Measurements from ENCODE around the gene PLPPR5.

The PLPPR5 gene

DNA sequence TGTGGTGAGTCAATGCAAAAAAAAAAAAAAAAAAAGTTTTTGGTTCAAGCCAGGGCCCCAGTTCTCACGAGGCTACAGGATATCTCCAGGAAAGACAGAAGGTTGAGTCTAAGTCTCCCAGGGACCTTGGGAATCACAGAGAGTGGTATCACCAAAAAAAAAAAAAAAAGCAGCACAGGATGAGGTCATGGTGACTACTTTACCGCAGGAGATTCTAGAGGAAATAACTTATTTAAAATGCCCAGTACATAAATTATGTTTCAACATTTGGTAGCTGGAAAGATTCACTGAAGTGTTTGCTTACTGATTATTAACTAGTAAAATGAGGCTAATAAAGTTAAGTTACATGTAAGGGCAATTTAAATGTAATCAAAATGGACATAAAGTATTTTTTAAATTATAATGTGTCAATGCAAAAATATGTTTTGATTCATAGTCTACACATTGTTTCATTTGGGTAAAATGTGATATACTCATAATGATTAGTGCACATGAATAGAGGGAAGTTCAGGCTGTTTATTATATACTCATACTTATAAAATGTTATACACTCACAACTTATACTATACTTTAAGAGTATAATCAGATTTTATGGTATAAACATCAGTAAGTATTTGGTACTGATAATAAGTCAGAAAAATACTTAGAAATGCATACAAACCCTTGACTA lies 84.1 kb downstream of the PLPPR5 start:
- no peak overlapping the region for H3K4me2 ChIP-seq (ENCODE audit: low read length)
- no peaks in the 10 kb centered on the region for H3K9me3 ChIP-seq (ENCODE audit: insufficient read depth, low read length)
- H3K4me1 ChIP-seq (ENCODE audit: low read length): no peaks in the 10 kb centered on the region

DNA sequence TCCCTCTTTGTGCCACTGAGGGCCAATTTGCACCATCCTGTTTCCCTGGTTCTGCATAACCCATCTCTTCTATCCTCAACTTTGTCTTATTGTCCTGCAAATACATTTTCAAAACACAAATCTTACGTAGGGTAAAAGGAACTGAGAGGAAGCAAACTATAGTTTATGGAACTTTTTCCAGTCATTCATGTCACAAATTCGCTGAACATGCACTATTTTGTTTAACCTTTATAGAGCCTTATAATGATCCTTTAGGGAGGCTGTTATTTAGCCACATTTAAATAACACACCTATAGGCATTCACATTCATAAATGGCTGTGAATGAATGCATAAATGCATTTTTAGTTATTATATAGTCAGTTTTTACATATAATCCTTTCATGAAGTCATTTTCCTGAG lies 85.0 kb downstream of the PLPPR5 start:
- TF ChIP-seq EZH2phosphoT487 (IDR thresholded peaks at IDR 0.05; ENCODE audit: low read depth) (no peak), CTCF (IDR thresholded peaks at IDR 0.05; ENCODE audit: low read depth, low read length) (no peak)
- Histone ChIP-seq H3K9me3 (ENCODE audit: insufficient read depth, low read length) (no peaks in the 10 kb centered on the region), H2AFZ (ENCODE audit: low read depth, low read length) (no peak overlapping the region), H3K79me2 (ENCODE audit: low read length) (no peaks in the 10 kb centered on the region), H3K27ac (ENCODE audit: low read length) (no peak overlapping the region), H3K4me3 (ENCODE audit: low read length) (no peak overlapping the region), H3K9ac (ENCODE audit: low read length) (no peak overlapping the region), H3K27me3 (ENCODE audit: low read depth, low read length) (no peaks in the 10 kb centered on the region), H3K36me3 (replicated peaks; ENCODE audit: low read depth, low read length) (no peaks in the 10 kb centered on the region), H3K4me2 (ENCODE audit: low read length) (no peak overlapping the region), H4K20me1 (ENCODE audit: insufficient read depth, low read length) (no peaks in the 10 kb centered on the region), H3K4me1 (ENCODE audit: low read length) (no peaks in the 10 kb centered on the region)

More for the DNA sequence above, 84.1 kb downstream of the PLPPR5 start:
- Histone ChIP-seq H3K79me2 (ENCODE audit: low read length) (no peaks in the 10 kb centered on the region), H3K27me3 (ENCODE audit: low read depth, low read length) (no peaks in the 10 kb centered on the region), H2AFZ (ENCODE audit: low read depth, low read length) (no peak overlapping the region), H4K20me1 (ENCODE audit: insufficient read depth, low read length) (no peaks in the 10 kb centered on the region), H3K9ac (ENCODE audit: low read length) (no peak overlapping the region), H3K27ac (ENCODE audit: low read length) (no peak overlapping the region), H3K36me3 (replicated peaks; ENCODE audit: low read depth, low read length) (no peaks in the 10 kb centered on the region), H3K4me3 (ENCODE audit: low read length) (no peak overlapping the region)
- TF ChIP-seq EZH2phosphoT487 (IDR thresholded peaks at IDR 0.05; ENCODE audit: low read depth): no peak
- no peak for TF ChIP-seq CTCF (IDR thresholded peaks at IDR 0.05; ENCODE audit: low read depth, low read length)

DNA sequence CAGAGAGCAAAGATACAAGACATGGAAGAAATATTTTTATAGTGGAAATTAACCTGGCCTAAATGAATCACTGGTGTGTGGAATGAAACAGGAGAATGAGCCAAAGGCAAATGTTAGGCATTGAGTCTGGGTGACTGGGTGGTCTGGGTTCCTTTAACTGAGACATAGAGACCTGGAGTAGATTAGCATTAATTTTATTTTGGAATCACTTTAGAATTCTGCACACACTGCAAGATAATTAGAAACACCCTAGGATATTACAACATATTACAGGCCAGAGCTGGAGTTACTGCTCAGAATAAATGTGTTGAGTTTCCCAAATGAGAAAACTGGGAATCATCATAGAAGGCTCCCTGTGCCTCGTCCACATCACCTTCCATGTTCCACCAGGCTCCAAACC lies 85.5 kb downstream of the PLPPR5 start:
- Histone ChIP-seq H3K4me2 (ENCODE audit: low read length) (no peak overlapping the region), H2AFZ (ENCODE audit: low read depth, low read length) (no peak overlapping the region), H3K9me3 (ENCODE audit: insufficient read depth, low read length) (no peaks in the 10 kb centered on the region), H3K36me3 (replicated peaks; ENCODE audit: low read depth, low read length) (no peaks in the 10 kb centered on the region), H3K79me2 (ENCODE audit: low read length) (no peaks in the 10 kb centered on the region), H3K27me3 (ENCODE audit: low read depth, low read length) (no peaks in the 10 kb centered on the region), H3K27ac (ENCODE audit: low read length) (no peak overlapping the region), H4K20me1 (ENCODE audit: insufficient read depth, low read length) (no peaks in the 10 kb centered on the region), H3K9ac (ENCODE audit: low read length) (no peak overlapping the region), H3K4me3 (ENCODE audit: low read length) (no peak overlapping the region), H3K4me1 (ENCODE audit: low read length) (no peaks in the 10 kb centered on the region)
- TF ChIP-seq EZH2phosphoT487 (IDR thresholded peaks at IDR 0.05; ENCODE audit: low read depth): no peak
- no peak for TF ChIP-seq CTCF (IDR thresholded peaks at IDR 0.05; ENCODE audit: low read depth, low read length)

DNA sequence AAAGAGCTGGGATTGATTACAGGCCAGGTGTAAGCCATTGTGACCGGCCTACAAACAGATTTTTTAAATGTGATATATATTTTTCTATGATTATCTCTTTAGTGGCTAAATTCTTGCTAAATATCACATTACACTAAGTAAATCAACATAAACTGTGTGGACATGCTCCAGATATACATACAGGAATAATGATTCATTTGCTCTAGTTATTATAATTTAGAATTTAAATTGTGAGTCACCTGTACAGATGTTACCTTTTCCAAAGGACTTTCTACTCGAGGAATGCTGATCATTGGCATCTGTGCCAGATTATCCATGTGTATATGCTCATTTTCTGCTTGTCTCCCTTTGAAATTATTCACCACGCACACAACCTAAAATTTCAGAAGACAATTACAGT lies 90.1 kb downstream of the PLPPR5 start:
- Histone ChIP-seq H3K4me3 (ENCODE audit: low read length) (no peak overlapping the region), H3K36me3 (replicated peaks; ENCODE audit: low read depth, low read length) (no peaks in the 10 kb centered on the region), H3K27ac (ENCODE audit: low read length) (no peak overlapping the region), H3K79me2 (ENCODE audit: low read length) (no peaks in the 10 kb centered on the region), H3K27me3 (ENCODE audit: low read depth, low read length) (no peaks in the 10 kb centered on the region), H3K4me2 (ENCODE audit: low read length) (no peak overlapping the region), H3K9me3 (ENCODE audit: insufficient read depth, low read length) (no peaks in the 10 kb centered on the region), H3K9ac (ENCODE audit: low read length) (no peak overlapping the region), H4K20me1 (ENCODE audit: insufficient read depth, low read length) (no peaks in the 10 kb centered on the region), H3K4me1 (ENCODE audit: low read length) (no peaks in the 10 kb centered on the region), H2AFZ (ENCODE audit: low read depth, low read length) (no peak overlapping the region)
- no peak for TF ChIP-seq EZH2phosphoT487 (IDR thresholded peaks at IDR 0.05; ENCODE audit: low read depth)
- no peak for TF ChIP-seq CTCF (IDR thresholded peaks at IDR 0.05; ENCODE audit: low read depth, low read length)
